B cell (primary cell): ENCODE data around the gene NUDCD3. TPM values are rescaled to one million over a fixed set of nuclear protein-coding genes. Genes with fewer than 3 reads are reported as not detected.

ENCODE experiments used
- ATAC-seq: fragments of 200-7000 bp; cut with Tn5 transposase; one replicate; pipeline ENCODE4 v1.10.0; 2021; ENCODE audit warnings: low read depth, mild to moderate bottlenecking, moderate number of reproducible peaks, moderate library complexity
- CTCF ChIA-PET: fragments of 350-600 bp; sonication (Branson Sonifier 250); formaldehyde crosslinking; loops from one replicate; lab custom pipeline; 2021; ENCODE audit warnings: antibody characterized with exemption, inconsistent platforms; lab: Charles Lee
- POLR2A ChIA-PET: fragments of 350-600 bp; sonication (Branson Sonifier 250); formaldehyde crosslinking; loops from one replicate; lab custom pipeline; 2021; ENCODE audit warnings: antibody characterized with exemption; lab: Charles Lee
- DNase-seq: peaks from one replicate; pipeline ENCODE4 v3.0.0; 2013
- H2AFZ ChIP-seq: 2 replicates; pipeline ENCODE4 v1.6.1; 2012; ENCODE audit warnings: mild to moderate bottlenecking, low read depth, low read length; ENCODE audit not compliant: insufficient read depth, poor library complexity, severe bottlenecking
- H3K27ac ChIP-seq, 2 donors: 1 replicate in 1 of 2; 2 replicates in 1 of 2; pipeline ENCODE4 v1.5.1; 2012 to 2013; ENCODE audit warnings: low read length in 2 of 2, mild to moderate bottlenecking in 2 of 2, moderate library complexity in 1 of 2
- H3K27me3 ChIP-seq, 4 experiments: fragments of 200-600 bp in 1 of 4; sonication (generic) in 1 of 4; replicated peaks in 1 of 4; 1 replicate in 2 of 4; 2 replicates in 2 of 4; pipeline versions ENCODE4 v1.6.1 to v1.7.0; 2013 to 2016; ENCODE audit warnings: low read length in 3 of 4, mild to moderate bottlenecking in 2 of 4, mixed read lengths in 1 of 4, moderate library complexity in 1 of 4; ENCODE audit not compliant: insufficient read depth in 4 of 4, control insufficient read depth in 3 of 4; ENCODE audit errors: control extremely low read depth in 1 of 4
- H3K36me3 ChIP-seq, 2 experiments: replicated peaks in 1 of 2; 1 replicate in 1 of 2; 2 replicates in 1 of 2; pipeline versions ENCODE4 v1.6.1 to v1.7.1; 2013; ENCODE audit warnings: low read length in 1 of 2; ENCODE audit not compliant: insufficient read depth in 2 of 2, control insufficient read depth in 1 of 2; ENCODE audit errors: control extremely low read depth in 1 of 2, extremely low read depth in 1 of 2
- H3K4me1 ChIP-seq, 2 donors: fragments of 200-600 bp in 1 of 2; sonication (generic) in 1 of 2; 1 replicate in 1 of 2; 2 replicates in 1 of 2; pipeline versions ENCODE4 v1.5.1 to v1.6.1; 2013 to 2017; ENCODE audit warnings: low read length in 2 of 2; ENCODE audit not compliant: control insufficient read depth in 2 of 2, insufficient read depth in 2 of 2
- H3K4me2 ChIP-seq: replicated peaks from 2 replicates; pipeline ENCODE3; 2012; ENCODE audit warnings: mild to moderate bottlenecking, low read depth, low read length; ENCODE audit not compliant: poor library complexity, severe bottlenecking
- H3K4me3 ChIP-seq, 5 experiments: fragments of 200-600 bp in 1 of 5; sonication (generic) in 1 of 5; 1 replicate in 3 of 5; 2 replicates in 2 of 5; pipeline versions ENCODE4 v1.5.1 to v1.7.0; 2011 to 2016; ENCODE audit warnings: low read length in 4 of 5, mild to moderate bottlenecking in 4 of 5, low read depth in 2 of 5, control low read depth in 1 of 5, moderate library complexity in 1 of 5; ENCODE audit not compliant: insufficient read depth in 1 of 5; ENCODE audit errors: control extremely low read depth in 1 of 5, extremely low read depth in 1 of 5
- H3K79me2 ChIP-seq: fragments of 200-600 bp; sonication (generic); one replicate; pipeline ENCODE4 v1.6.0; 2016; ENCODE audit warnings: low read length; ENCODE audit not compliant: control insufficient read depth, insufficient read depth
- H3K9ac ChIP-seq: fragments of 200-600 bp; sonication (generic); 2 replicates; pipeline ENCODE4 v1.6.1; 2017; ENCODE audit warnings: mild to moderate bottlenecking, low read length, moderate library complexity
- H3K9me3 ChIP-seq, 3 donors: one replicate each; pipeline versions ENCODE4 v1.6.1 to v1.7.1; 2013; ENCODE audit warnings: low read length in 2 of 3; ENCODE audit not compliant: control insufficient read depth in 2 of 3, insufficient read depth in 1 of 3; ENCODE audit errors: control extremely low read depth in 1 of 3
- H4K20me1 ChIP-seq: 2 replicates; pipeline ENCODE4 v1.6.0; 2012; ENCODE audit warnings: mild to moderate bottlenecking, low read length; ENCODE audit not compliant: insufficient read depth, control insufficient read depth, poor library complexity, severe bottlenecking
- H3K27ac Mint-ChIP-seq: one replicate; pipeline ENCODE4 v1.8.0; 2021; ENCODE audit warnings: mixed read lengths
- H3K27me3 Mint-ChIP-seq: one replicate; pipeline ENCODE4 v1.8.0; 2021; ENCODE audit warnings: mixed read lengths
- H3K4me1 Mint-ChIP-seq: one replicate; pipeline ENCODE4 v1.8.0; 2021; ENCODE audit warnings: mixed read lengths
- H3K4me3 Mint-ChIP-seq: one replicate; pipeline ENCODE4 v1.8.0; 2021; ENCODE audit warnings: mixed read lengths
- H3K9me3 Mint-ChIP-seq: one replicate; pipeline ENCODE4 v1.8.0; 2022; ENCODE audit warnings: mixed read lengths; ENCODE audit not compliant: insufficient read depth
- CTCF ChIP-seq: fragments of 200-600 bp; IDR thresholded peaks from one replicate; pipeline ENCODE4 v1.8.0; 2022; ENCODE audit warnings: antibody characterized with exemption, mild to moderate bottlenecking
- EZH2 ChIP-seq: IDR thresholded peaks from 2 replicates; pipeline ENCODE4 v1.6.1; 2012; ENCODE audit warnings: borderline replicate concordance, low read depth, mild to moderate bottlenecking, moderate library complexity, low read length; ENCODE audit not compliant: insufficient read depth, poor library complexity, severe bottlenecking
- WGBS: methylation state at CpG from one replicate; pipeline ENCODE4 v1.1.5; 2013; ENCODE audit warnings: missing lambda C conversion rate; ENCODE audit not compliant: insufficient coverage; 5-methylcytosine and 5-hydroxymethylcytosine counted together
- intact Hi-C: fragments of 100-400 bp; cut with micrococcal nuclease; formaldehyde crosslinking; loops from one replicate; pipeline ENCODE4 v1.10.0; 2022
- polyA plus RNA-seq: library from polyadenylated mRNA; depleted of rRNA; stranded (reverse); fragments of >200 nt; gene quantifications from 2 replicates; pipeline ENCODE4 v1.2.3, GENCODE V29; 2012
- total RNA-seq, 2 donors: library from RNA; stranded (reverse); fragments of 120-200 nt in 1 of 2; gene quantifications; 1 replicate in 1 of 2; 2 replicates in 1 of 2; pipeline versions ENCODE4 v1.2.3 to v1.2.4, GENCODE V29; 2013 to 2022

The NUDCD3 gene
- total and polyA plus RNA-seq, 2 donors (not counting 1 experiment from before 2014, with no cell fraction given), result 29.8 to 101 TPM

- peaks cover 6 to 14% of the 10 kb centered on the region in 2 donors for H3K4me1 ChIP-seq
- H3K4me1 Mint-ChIP-seq, result peaks cover 41% of the 10 kb centered on the region
- CTCF ChIA-PET, result no interaction called here
Observed at GRCh38 chr7:44447874-44448425, 42.5 kb downstream of the NUDCD3 start.

More at GRCh38 chr7:44447874-44448425, 42.5 kb downstream of the NUDCD3 start:
- TF ChIP-seq EZH2, result no peak
- no peak for TF ChIP-seq CTCF
- Histone ChIP-seq H3K9ac (no peak overlapping the region), H3K79me2 (peaks cover 100% of the 10 kb centered on the region), H3K27ac (no peak overlapping the region), H3K9me3 (no peaks in the 10 kb centered on the region), H3K27me3 (no peaks in the 10 kb centered on the region), H2AFZ (no peak overlapping the region), H4K20me1 (peaks cover 97% of the 10 kb centered on the region), H3K36me3 (peaks cover 0 to 58% of the 10 kb centered on the region in 2 experiments), H3K4me3 (no peak overlapping the region), H3K4me2 (no peak overlapping the region)
- intact Hi-C loops, result no loop called here
- Mint-ChIP-seq H3K9me3 (no peaks in the 10 kb centered on the region), H3K27me3 (no peaks in the 10 kb centered on the region), H3K27ac (no peak overlapping the region), H3K4me3 (no peak overlapping the region)
- no peak for DNase-seq
- POLR2A ChIA-PET, result no interaction called here
- WGBS, result 95% methylated on average over 4 of the region's 5 CpGs
- no peak for ATAC-seq
